Tibial artery (tissue), 4 donors: ENCODE measurements around the gene HID1.

ENCODE experiments used
- DNase-seq, 2 donors: peaks; one replicate each; pipeline ENCODE4 v3.0.0-alpha.2; 2019
- H3K27ac ChIP-seq, 2 donors: fragments of 200-600 bp; sonication (generic) in 1 of 2; 1 replicate in 1 of 2; 2 replicates in 1 of 2; pipeline ENCODE4 v1.5.1; 2018 to 2019; ENCODE audit warnings: mild to moderate bottlenecking in 1 of 2
- H3K27me3 ChIP-seq, 2 donors: fragments of 200-600 bp; sonication (generic) in 1 of 2; one replicate each; pipeline versions ENCODE4 v1.5.1 to v1.6.0; 2016 to 2019
- H3K36me3 ChIP-seq, 3 donors: fragments of 200-600 bp; sonication (generic) in 2 of 3; one replicate each; pipeline ENCODE4 v1.5.1; 2016 to 2019; ENCODE audit warnings: mild to moderate bottlenecking in 2 of 3
- H3K4me1 ChIP-seq, 4 donors: fragments of 200-600 bp; sonication (generic) in 2 of 4; 1 replicate in 3 of 4; 2 replicates in 1 of 4; pipeline ENCODE4 v1.5.1; 2016 to 2019
- H3K4me3 ChIP-seq, 2 donors: fragments of 200-600 bp; sonication (generic) in 1 of 2; 1 replicate in 1 of 2; 2 replicates in 1 of 2; pipeline ENCODE4 v1.5.1; 2018 to 2019; ENCODE audit warnings: mild to moderate bottlenecking in 2 of 2
- H3K9me3 ChIP-seq, 3 donors: fragments of 200-600 bp; sonication (generic) in 1 of 3; one replicate each; pipeline ENCODE4 v1.5.1; 2016 to 2019
- intact Hi-C: fragments of 100-400 bp; cut with DNase I; formaldehyde crosslinking; loops from one replicate; pipeline ENCODE4 v1.15.0; 2023; ENCODE audit warnings: low total_unique reads
- TF ChIP-seq, protein P1 (sequence below), 2 experiments: fragments of 200-600 bp in 1 of 2; fragments of 450-650 bp in 1 of 2; IDR thresholded peaks; one replicate each; pipeline ENCODE4 v1.5.1; 2017 to 2019; ENCODE audit warnings: antibody characterized with exemption in 2 of 2, mild to moderate bottlenecking in 1 of 2, moderate library complexity in 1 of 2

HID1 gene

DNA sequence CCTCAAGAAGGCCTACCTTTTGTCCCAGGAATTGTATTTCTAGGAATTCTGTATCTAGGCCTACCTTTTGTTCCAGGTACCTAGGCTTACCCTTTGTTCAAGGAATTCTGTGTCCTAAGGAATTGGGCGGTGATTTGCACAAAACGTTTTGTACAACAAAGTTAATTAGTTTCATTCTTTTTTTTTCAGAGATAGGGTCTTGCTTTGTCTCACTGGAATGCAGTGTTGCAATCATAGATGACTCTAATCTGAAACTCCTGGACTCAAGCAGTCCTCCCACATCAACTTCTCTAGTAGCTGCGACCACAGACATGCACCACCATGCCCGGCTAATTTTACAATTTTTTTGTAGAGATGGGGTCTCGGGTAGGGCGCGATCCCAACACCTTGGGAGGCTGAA lies 21.9 kb upstream of the HID1 start:
- Histone ChIP-seq H3K4me1 (peaks cover 0 to 14% (median 7%) of the 10 kb centered on the region in 4 donors), H3K4me3 (no peak overlapping the region), H3K27me3 (no peaks in the 10 kb centered on the region), H3K36me3 (peaks cover 0 to 3% (median 2%) of the 10 kb centered on the region in 3 donors), H3K27ac (no peak overlapping the region), H3K9me3 (no peaks in the 10 kb centered on the region)
- TF ChIP-seq, protein P1, sequence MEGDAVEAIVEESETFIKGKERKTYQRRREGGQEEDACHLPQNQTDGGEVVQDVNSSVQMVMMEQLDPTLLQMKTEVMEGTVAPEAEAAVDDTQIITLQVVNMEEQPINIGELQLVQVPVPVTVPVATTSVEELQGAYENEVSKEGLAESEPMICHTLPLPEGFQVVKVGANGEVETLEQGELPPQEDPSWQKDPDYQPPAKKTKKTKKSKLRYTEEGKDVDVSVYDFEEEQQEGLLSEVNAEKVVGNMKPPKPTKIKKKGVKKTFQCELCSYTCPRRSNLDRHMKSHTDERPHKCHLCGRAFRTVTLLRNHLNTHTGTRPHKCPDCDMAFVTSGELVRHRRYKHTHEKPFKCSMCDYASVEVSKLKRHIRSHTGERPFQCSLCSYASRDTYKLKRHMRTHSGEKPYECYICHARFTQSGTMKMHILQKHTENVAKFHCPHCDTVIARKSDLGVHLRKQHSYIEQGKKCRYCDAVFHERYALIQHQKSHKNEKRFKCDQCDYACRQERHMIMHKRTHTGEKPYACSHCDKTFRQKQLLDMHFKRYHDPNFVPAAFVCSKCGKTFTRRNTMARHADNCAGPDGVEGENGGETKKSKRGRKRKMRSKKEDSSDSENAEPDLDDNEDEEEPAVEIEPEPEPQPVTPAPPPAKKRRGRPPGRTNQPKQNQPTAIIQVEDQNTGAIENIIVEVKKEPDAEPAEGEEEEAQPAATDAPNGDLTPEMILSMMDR (IDR thresholded peaks at IDR 0.05): no peak
- intact Hi-C loops: no loop called here
- no peak for DNase-seq

DNA sequence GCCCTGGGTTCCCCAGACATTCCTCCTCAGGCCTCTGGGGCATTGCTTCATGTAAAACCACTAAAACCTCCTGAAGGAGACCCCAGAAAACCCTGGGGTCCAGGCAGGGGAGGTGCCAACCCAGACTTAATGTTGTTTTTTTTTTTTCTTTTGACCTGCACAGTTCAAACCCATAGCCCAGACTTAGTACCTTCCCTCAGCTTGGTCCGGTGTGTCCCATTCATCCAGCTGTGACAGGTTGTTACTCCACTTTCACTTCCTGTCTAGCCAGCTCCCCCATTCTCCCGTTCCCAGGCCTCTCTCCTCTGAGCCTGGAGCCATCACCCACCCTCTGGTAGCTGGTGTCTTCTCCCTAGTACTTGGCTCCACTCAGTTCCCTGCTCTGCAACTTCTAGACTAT lies 19.7 kb upstream of the HID1 start:
- Histone ChIP-seq H3K36me3 (no peaks in the 10 kb centered on the region), H3K4me1 (peaks cover 0 to 23% (median 17%) of the 10 kb centered on the region in 4 donors), H3K9me3 (no peaks in the 10 kb centered on the region), H3K4me3 (no peak overlapping the region), H3K27me3 (no peaks in the 10 kb centered on the region), H3K27ac (no peak overlapping the region)
- intact Hi-C loops: no loop called here
- TF ChIP-seq, protein P1 (IDR thresholded peaks at IDR 0.05): no peak
- no peak for DNase-seq

DNA sequence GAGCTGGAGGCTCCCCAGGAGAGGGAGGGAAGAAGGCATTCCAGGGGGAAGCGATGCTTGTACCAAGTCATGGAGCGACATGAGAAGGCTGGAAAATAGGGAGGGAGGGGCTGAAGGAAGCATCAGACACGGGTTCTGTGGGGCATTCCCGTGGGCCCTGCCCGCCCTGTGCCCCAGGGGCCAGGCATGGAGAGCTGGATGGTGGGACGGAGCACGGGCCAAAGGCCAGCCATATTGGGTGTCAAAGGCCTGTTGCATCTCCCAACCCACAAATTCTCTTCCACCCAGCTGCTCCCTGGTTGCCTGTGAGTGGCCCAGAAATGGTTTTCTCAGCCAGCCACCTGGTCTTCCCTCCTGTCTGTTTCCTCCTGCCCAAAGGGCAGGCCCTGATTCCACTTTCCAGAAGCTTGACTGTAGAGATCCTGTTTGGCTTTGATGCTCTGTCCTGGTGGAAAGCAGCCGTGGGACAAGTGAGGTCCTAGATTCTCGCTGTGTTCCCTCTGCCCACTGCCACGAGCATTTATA lies 18.1 kb upstream of the HID1 start:
- Histone ChIP-seq H3K27ac (no peak overlapping the region), H3K27me3 (no peaks in the 10 kb centered on the region), H3K4me3 (no peak overlapping the region), H3K36me3 (no peaks in the 10 kb centered on the region), H3K9me3 (no peaks in the 10 kb centered on the region), H3K4me1 (peaks cover 0 to 28% (median 19%) of the 10 kb centered on the region in 4 donors)
- TF ChIP-seq, protein P1 (IDR thresholded peaks at IDR 0.05): no peak
- intact Hi-C loops: no loop called here
- DNase-seq: no peak

DNA sequence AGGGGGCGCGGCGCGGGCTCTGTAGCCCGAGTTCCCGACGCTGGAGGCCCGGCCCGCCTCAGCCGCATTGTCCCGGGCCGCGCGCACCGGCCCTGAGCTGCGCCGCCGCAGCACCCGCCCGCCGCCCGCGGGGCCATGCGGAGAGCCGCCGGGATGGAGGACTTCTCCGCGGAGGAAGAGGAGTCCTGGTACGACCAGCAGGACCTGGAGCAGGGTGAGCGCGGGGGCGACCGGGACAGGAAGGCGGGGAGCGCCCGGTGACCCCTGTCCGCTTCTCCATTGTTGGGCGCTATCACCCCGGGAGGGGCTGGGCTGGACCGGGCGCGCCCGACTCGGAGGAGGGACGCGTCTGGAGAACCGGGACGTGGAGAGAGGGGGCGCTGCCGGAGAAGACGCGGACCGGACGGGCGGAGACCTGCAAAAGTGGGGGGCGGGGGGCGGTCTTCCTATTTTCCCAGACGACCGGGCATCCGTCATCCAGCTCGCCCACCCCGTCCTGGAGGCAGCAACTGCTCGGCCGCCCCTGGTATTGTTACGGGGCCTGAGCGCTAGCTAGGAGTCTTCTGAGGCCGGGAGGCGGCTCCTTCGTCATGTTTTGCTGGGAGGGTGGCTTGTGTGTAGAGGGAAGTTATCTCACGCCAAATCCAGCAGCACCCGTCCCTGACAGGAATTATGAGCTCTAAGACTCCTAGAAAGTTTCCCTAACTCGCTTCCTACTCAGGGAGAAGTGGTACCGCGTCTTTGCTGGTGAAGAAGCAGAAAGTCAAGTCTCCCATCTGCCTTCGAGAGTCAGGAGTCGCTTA lies 15.6 kb upstream of the HID1 start:
- Histone ChIP-seq H3K4me1 (peaks cover 0 to 28% (median 20%) of the 10 kb centered on the region in 4 donors), H3K36me3 (no peaks in the 10 kb centered on the region), H3K27me3 (no peaks in the 10 kb centered on the region), H3K9me3 (no peaks in the 10 kb centered on the region), H3K27ac (peak overlapping the region; percentile 93 to 95), H3K4me3 (peak overlapping the region; percentile 65 to 97)
- TF ChIP-seq, protein P1 (IDR thresholded peaks at IDR 0.05): peak in 1 of 2 experiments; percentile 46
- intact Hi-C loops: loop anchor here (5.0 kb wide), 1 partner anchor 44 kb away; no protein-coding TSS in a partner anchor
- peak; percentile 88 to 92 for DNase-seq

DNA sequence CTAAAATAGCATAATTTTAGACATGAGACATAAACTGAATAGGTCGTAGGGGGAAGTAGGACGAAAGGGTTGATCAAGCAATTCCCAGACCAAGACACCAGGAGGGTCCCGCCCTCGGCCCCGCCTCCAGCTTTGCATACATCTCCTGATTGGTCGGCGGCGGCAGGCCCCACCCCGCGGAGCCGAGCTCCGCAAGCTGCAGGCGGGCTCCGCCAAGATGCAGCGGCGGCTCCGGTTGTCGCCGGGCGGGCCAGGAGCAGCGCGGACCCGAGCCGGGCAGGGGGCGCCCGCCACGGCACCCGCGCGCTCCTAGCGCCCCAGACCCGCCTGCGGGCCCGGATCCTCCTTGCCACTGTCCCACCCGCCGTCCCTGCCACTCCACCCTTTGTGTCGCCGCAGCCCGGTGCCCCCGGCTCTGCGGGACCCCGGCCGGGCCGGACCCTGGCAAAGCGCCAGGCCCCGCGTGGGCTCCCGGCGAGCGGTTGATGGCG lies 14.9 kb upstream of the HID1 start, which contains the start of gene CDR2L:
CDR2L (plus strand) TSS at position 215 of the 491 bp plus-strand sequence. CDS start 412 bp downstream, outside the sequence.
- Histone ChIP-seq H3K27me3 (no peaks in the 10 kb centered on the region), H3K36me3 (no peaks in the 10 kb centered on the region), H3K27ac (peak within 1 kb of the TSS; percentile 93 to 95), H3K4me1 (peaks cover 0 to 32% (median 23%) of the 10 kb centered on the region in 4 donors), H3K4me3 (peak within 1 kb of the TSS; percentile 65 to 97), H3K9me3 (no peaks in the 10 kb centered on the region)
- DNase-seq: peak; percentile 98 to 99
- TF ChIP-seq, protein P1 (IDR thresholded peaks at IDR 0.05): peak in 1 of 2 experiments; percentile 2
- intact Hi-C loops: loop anchor here (5.0 kb wide), 1 partner anchor 45 kb away; no protein-coding TSS in a partner anchor
